MM.1S (cell line): Measurements from ENCODE around the gene NUDT5.

Experiments used
- DNase-seq: peaks from one replicate; pipeline ENCODE4 v3.0.0-alpha.2; 2015
- H2AFZ ChIP-seq: fragments of 300-600 bp; sonication (generic); 2 replicates; pipeline ENCODE4 v1.6.0; 2016; ENCODE audit warnings: antibody characterized with exemption, low read length
- H3F3A ChIP-seq: fragments of 300-600 bp; sonication (generic); 2 replicates; pipeline ENCODE4 v1.6.1; 2016; ENCODE audit warnings: mild to moderate bottlenecking, antibody characterized with exemption, low read length, moderate library complexity, mixed read lengths; ENCODE audit not compliant: insufficient read depth
- H3K27ac ChIP-seq: fragments of 300-600 bp; sonication (generic); 2 replicates; pipeline ENCODE4 v1.5.1; 2016; ENCODE audit warnings: mild to moderate bottlenecking, low read length
- H3K27me3 ChIP-seq: fragments of 300-600 bp; sonication (generic); replicated peaks from 2 replicates; pipeline ENCODE4 v1.6.0; 2016; ENCODE audit warnings: low read length; ENCODE audit not compliant: insufficient read depth
- H3K36me3 ChIP-seq: fragments of 300-600 bp; sonication (generic); replicated peaks from 2 replicates; pipeline ENCODE4 v1.6.1; 2016; ENCODE audit warnings: mild to moderate bottlenecking, low read length, mixed read lengths; ENCODE audit not compliant: insufficient read depth
- H3K4me1 ChIP-seq: fragments of 300-600 bp; sonication (generic); 2 replicates; pipeline ENCODE4 v1.6.1; 2016; ENCODE audit warnings: low read length, mixed read lengths
- H3K4me2 ChIP-seq: fragments of 300-600 bp; sonication (generic); 2 replicates; pipeline ENCODE4 v1.6.0; 2016; ENCODE audit warnings: low read depth, low read length
- H3K4me3 ChIP-seq: fragments of 300-600 bp; sonication (generic); 2 replicates; pipeline ENCODE4 v1.5.1; 2016; ENCODE audit warnings: low read length, mixed read lengths
- H3K79me2 ChIP-seq: fragments of 300-600 bp; sonication (generic); 2 replicates; pipeline ENCODE4 v1.6.1; 2016; ENCODE audit warnings: mixed run types, low read length, mixed read lengths
- H3K9ac ChIP-seq: fragments of 300-600 bp; sonication (generic); 2 replicates; pipeline ENCODE4 v1.6.1; 2016; ENCODE audit warnings: low read length, mixed read lengths
- H3K9me2 ChIP-seq: fragments of 300-600 bp; sonication (generic); replicated peaks from 2 replicates; pipeline ENCODE4 v1.6.1; 2016; ENCODE audit warnings: mild to moderate bottlenecking, low read length, mixed read lengths; ENCODE audit not compliant: insufficient read depth
- H3K9me3 ChIP-seq: fragments of 300-600 bp; sonication (generic); replicated peaks from 2 replicates; pipeline ENCODE4 v1.6.1; 2016; ENCODE audit warnings: mild to moderate bottlenecking, low read length, mixed read lengths; ENCODE audit not compliant: insufficient read depth
- H4K20me1 ChIP-seq: fragments of 300-600 bp; sonication (generic); 2 replicates; pipeline ENCODE4 v1.6.1; 2016; ENCODE audit warnings: mild to moderate bottlenecking, low read length, moderate library complexity, mixed read lengths; ENCODE audit not compliant: insufficient read depth
- CTCF ChIP-seq: fragments of 300-600 bp; sonication (generic); IDR thresholded peaks from 2 replicates; pipeline ENCODE4 v1.5.1; 2016; ENCODE audit warnings: antibody characterized with exemption, low read length, mixed read lengths
- EZH2 ChIP-seq: fragments of 300-600 bp; sonication (generic); optimal IDR thresholded peaks from 2 replicates; pipeline ENCODE3; 2017; ENCODE audit warnings: low read depth, mild to moderate bottlenecking, antibody characterized with exemption, low read length, mixed read lengths
- EZH2phosphoT487 ChIP-seq: fragments of 300-600 bp; sonication (generic); IDR thresholded peaks from 2 replicates; pipeline ENCODE4 v1.6.1; 2018; ENCODE audit warnings: antibody characterized with exemption, low read length

The NUDT5 gene

GRCh38 chr10:12212454-12212853 lies 16.8 kb upstream of the NUDT5 start:
- Histone ChIP-seq H3K4me3 (no peak overlapping the region), H2AFZ (no peak overlapping the region), H4K20me1 (0 out of 2 replicates have a peak, but pooled peaks cover 3% of the 10 kb centered on the region), H3K9me2 (no peaks in the 10 kb centered on the region), H3K27ac (no peak overlapping the region), H3K4me1 (0 out of 2 replicates have a peak, but pooled peaks cover 7% of the 10 kb centered on the region), H3K27me3 (no peaks in the 10 kb centered on the region), H3K4me2 (no peak overlapping the region), H3K9ac (no peak overlapping the region), H3K79me2 (peaks cover 51% of the 10 kb centered on the region), H3F3A (peaks cover 8% of the 10 kb centered on the region), H3K9me3 (no peaks in the 10 kb centered on the region), H3K36me3 (peaks cover 9% of the 10 kb centered on the region)
- no peak for DNase-seq
- TF ChIP-seq EZH2phosphoT487 (no peak), CTCF (no peak), EZH2 (no peak)

- TF ChIP-seq EZH2phosphoT487, result no peak
- no peak for TF ChIP-seq EZH2
- TF ChIP-seq CTCF, result no peak
- Histone ChIP-seq H3K36me3 (peaks cover 4% of the 10 kb centered on the region), H3K27ac (no peak overlapping the region), H3K9me3 (no peaks in the 10 kb centered on the region), H3K9me2 (no peaks in the 10 kb centered on the region), H3K4me2 (no peak overlapping the region), H4K20me1 (no peaks in the 10 kb centered on the region), H3K9ac (no peak overlapping the region), H3K27me3 (no peaks in the 10 kb centered on the region), H2AFZ (no peak overlapping the region), H3K79me2 (peaks cover 57% of the 10 kb centered on the region), H3F3A (0 out of 2 replicates have a peak, but pooled peaks cover 8% of the 10 kb centered on the region), H3K4me3 (no peak overlapping the region), H3K4me1 (no peaks in the 10 kb centered on the region)
- DNase-seq, result no peak
Measured at GRCh38 chr10:12208460-12208859, 12.8 kb upstream of the NUDT5 start.

DNA sequence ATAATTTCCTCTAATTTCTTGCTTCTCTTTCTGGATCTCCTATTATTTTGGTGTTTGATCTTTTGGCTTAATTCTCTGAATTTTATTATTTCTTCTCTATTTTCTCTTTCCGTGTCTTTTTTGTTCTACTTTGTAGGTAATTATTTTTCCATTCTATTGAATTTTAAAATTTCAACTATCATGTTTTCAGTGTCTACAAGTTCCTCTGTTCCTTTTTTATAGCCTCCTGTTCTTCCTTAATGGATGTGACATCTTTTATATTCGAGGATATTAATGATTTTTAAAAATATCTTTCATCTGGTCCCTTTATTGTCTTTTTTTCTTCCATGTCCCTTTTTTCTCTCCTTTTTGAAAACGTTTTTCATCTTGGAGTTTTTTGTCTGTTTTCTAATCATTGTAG lies 11.4 kb upstream of the NUDT5 start:
- H3K36me3 ChIP-seq, result peaks cover 4% of the 10 kb centered on the region
- H3K27me3 ChIP-seq, result no peaks in the 10 kb centered on the region
- H3F3A ChIP-seq, result no peaks in the 10 kb centered on the region
- H3K79me2 ChIP-seq, result peaks cover 71% of the 10 kb centered on the region
- no peaks in the 10 kb centered on the region for H3K9me2 ChIP-seq
- no peak for DNase-seq
- TF ChIP-seq EZH2 (no peak), CTCF (no peak), EZH2phosphoT487 (no peak)
- H3K4me1 ChIP-seq, result no peaks in the 10 kb centered on the region
- H4K20me1 ChIP-seq, result no peaks in the 10 kb centered on the region
- H3K27ac ChIP-seq, result no peak overlapping the region
- H3K4me3 ChIP-seq, result no peak overlapping the region
- no peak overlapping the region for H3K9ac ChIP-seq
- no peak overlapping the region for H3K4me2 ChIP-seq
- H2AFZ ChIP-seq, result no peak overlapping the region
- H3K9me3 ChIP-seq, result no peaks in the 10 kb centered on the region
